ENCODE measurements around the gene ZNF221. TPM values are rescaled to one million over a fixed set of nuclear protein-coding genes. Genes with fewer than 3 reads are reported as not detected.

ZNF221 gene
- total and polyA plus RNA-seq, 9 of the 15 experiments (the other 6 are each of a cell fraction or from before 2014, with no cell fraction given) = 0.32 to 1.4 (median 0.45) TPM

DNA sequence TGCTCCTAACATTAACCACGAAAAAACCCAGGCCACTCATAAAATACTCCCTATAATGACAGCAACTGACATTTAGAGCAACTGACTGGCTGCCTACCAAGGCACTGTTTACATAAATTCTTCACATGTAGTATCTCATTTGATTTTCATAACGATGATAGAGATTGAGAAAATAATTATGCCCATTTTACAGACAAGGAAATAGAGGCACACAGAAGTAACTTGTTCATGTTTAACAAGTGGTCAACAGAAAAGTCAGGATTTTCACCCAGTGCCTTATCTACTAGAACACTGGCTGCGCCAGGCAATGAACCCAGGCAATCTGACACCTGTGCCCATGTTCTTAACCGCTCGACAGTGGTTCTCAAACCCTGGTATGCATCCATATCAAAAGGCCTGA, 22.2 kb upstream of the ZNF221 start:
- Histone ChIP-seq H3K36me3 (ENCODE audit: control insufficient read depth, insufficient read depth, low read length) (peaks cover 50% of the 10 kb centered on the region), H3K4me3 (no peak overlapping the region), H3K79me2 (ENCODE audit: control insufficient read depth, insufficient read depth, low read length) (no peaks in the 10 kb centered on the region), H3K9ac (ENCODE audit: insufficient read depth in 1 of 2, low read depth in 2 of 2, low read length in 2 of 2) (no peak overlapping the region), H3K27me3 (ENCODE audit: control insufficient read depth in 2 of 2, insufficient read depth in 2 of 2, low read length in 2 of 2) (no peaks in the 10 kb centered on the region), H4K20me1 (replicated peaks; ENCODE audit: control insufficient read depth, insufficient read depth, low read length) (no peaks in the 10 kb centered on the region), H2AFZ (ENCODE audit: low read depth, low read length) (no peak overlapping the region), H3K27ac (ENCODE audit: extremely low read depth, low read depth, low read length) (no peak overlapping the region), H3K4me2 (ENCODE audit: insufficient read depth, low read length) (no peak overlapping the region), H3K9me3 (replicated peaks; ENCODE audit: control insufficient read depth, insufficient read depth, low read depth, low read length) (no peaks in the 10 kb centered on the region), H3K4me1 (replicated peaks in 1 of 2; ENCODE audit: control insufficient read depth in 2 of 2, insufficient read depth in 2 of 2, low read length in 2 of 2) (no peaks in the 10 kb centered on the region; a peak in 1 of 5 replicates), H3K9me1 (ENCODE audit: control insufficient read depth, insufficient read depth, low read length) (no peaks in the 10 kb centered on the region)
- ChIA-PET POLR2A (no interaction called here), CTCF (ENCODE audit: low intra/inter-chr PET ratio) (no interaction called here)
- BruUV-seq (replicated peaks) = no TSS peak
- no peak for FAIRE-seq
- intact Hi-C loops (cut with micrococcal nuclease) = no loop called here
- WGBS (ENCODE audit: insufficient coverage, low coverage, missing lambda C conversion rate) = 69% methylated on average over 5 of the region's 5 CpGs
- no peak for ATAC-seq
- no peak for DNase-seq (ENCODE audit: extremely low read depth in 1 of 4, low spot score in 3 of 4)
- TF ChIP-seq BCOR (IDR thresholded peaks at IDR 0.05) (peak; percentile 50; the same call in 1 of the 2 replicates), ADNP (tag; IDR thresholded peaks at IDR 0.05) (peak; percentile 52; the same call in 1 of the 2 replicates)
- TF ChIP-seq, protein P1, sequence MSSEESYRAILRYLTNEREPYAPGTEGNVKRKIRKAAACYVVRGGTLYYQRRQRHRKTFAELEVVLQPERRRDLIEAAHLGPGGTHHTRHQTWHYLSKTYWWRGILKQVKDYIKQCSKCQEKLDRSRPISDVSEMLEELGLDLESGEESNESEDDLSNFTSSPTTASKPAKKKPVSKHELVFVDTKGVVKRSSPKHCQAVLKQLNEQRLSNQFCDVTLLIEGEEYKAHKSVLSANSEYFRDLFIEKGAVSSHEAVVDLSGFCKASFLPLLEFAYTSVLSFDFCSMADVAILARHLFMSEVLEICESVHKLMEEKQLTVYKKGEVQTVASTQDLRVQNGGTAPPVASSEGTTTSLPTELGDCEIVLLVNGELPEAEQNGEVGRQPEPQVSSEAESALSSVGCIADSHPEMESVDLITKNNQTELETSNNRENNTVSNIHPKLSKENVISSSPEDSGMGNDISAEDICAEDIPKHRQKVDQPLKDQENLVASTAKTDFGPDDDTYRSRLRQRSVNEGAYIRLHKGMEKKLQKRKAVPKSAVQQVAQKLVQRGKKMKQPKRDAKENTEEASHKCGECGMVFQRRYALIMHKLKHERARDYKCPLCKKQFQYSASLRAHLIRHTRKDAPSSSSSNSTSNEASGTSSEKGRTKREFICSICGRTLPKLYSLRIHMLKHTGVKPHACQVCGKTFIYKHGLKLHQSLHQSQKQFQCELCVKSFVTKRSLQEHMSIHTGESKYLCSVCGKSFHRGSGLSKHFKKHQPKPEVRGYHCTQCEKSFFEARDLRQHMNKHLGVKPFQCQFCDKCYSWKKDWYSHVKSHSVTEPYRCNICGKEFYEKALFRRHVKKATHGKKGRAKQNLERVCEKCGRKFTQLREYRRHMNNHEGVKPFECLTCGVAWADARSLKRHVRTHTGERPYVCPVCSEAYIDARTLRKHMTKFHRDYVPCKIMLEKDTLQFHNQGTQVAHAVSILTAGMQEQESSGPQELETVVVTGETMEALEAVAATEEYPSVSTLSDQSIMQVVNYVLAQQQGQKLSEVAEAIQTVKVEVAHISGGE (CRISPR knock-in tag; IDR thresholded peaks at IDR 0.05) = no peak
- in situ Hi-C loops (cut with MboI) = no loop called here
